ENCODE data around the gene NCLN. TPM values are rescaled to one million over a fixed set of nuclear protein-coding genes. Genes with fewer than 3 reads are reported as not detected.

The NCLN gene
- total RNA-seq, 1 donor from 2014 or later = 90.0 TPM

DNA sequence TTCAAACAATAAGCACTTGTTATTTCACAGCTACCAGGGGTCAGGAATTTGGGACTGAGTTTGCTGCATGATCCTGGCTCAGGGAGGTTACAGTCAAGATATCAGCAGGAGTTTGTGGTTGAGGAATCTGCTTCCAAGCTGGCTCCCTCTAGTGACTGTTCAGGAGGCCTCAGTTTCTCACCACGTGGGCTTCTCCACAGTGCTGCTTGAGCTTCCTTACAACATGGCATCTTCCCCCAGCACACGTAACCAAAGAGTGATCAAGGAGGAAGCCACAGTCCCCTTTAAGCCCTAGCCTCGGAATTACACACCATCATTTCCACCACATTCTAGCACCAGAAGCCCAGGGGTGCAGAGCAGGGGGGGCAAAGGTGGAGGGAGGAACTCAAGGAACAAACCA lies 67.5 kb downstream of the NCLN start:
- DNase-seq (ENCODE audit: extremely low read depth, low read depth, low spot score) = no peak

DNA sequence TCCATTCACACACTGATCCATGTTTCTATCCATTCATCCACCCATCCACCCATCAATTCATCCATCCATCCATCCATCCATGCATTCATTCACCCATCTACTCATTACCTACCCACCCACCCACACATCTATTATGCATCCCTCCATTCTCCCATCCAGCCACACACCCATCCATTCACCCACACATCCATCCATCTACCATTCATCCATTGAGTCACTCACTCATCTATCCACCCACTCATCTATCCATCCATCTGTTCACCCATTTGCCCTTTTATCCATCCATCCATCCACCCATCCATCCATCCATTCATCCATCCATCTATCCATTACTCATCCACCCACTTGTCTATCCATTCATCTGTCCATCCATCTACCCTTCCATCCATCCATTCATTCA lies 68.8 kb downstream of the NCLN start:
- no peak for DNase-seq (ENCODE audit: extremely low read depth, low read depth, low spot score)

DNA sequence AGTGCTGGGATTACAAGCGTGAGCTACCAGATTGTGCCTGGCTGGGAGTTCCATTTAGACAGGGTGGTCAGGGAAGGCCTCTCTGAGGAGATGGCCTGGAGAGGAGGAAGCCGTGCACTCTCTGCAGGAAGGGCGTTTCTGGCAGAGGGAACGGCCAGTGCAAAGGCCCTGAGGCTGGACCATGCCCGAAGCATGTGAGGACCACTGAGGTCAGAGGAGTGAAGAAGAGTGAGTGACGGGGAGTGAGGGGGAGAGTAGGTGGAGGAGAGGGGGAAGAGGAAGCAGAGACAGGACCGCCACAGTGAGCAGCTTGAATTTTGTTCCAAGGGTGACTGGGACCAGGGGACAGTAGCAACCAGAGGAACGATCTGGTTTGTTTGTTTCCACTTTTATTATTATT lies 71.3 kb downstream of the NCLN start:
- no peak for DNase-seq (ENCODE audit: extremely low read depth, low read depth, low spot score)

Other genes with a start within 250 kb of the NCLN start
- 2.7 and 3.4 TPM in 2 replicates for gene ZNF77, start 241.0 kb upstream of the NCLN start, total RNA-seq
- gene TLE6, start 208.4 kb upstream of the NCLN start, total RNA-seq = 0.58 and 0.88 TPM in 2 replicates
- gene TLE2, start 156.7 kb upstream of the NCLN start, total RNA-seq = 20.8 and 32.8 TPM in 2 replicates
- gene TLE5, start 123.4 kb upstream of the NCLN start, total RNA-seq = 343 and 401 TPM in 2 replicates
- gene GNA11, start 91.6 kb upstream of the NCLN start, total RNA-seq = 77.3 and 105 TPM in 2 replicates
- 0.06 and 0.53 TPM in 2 replicates for gene GNA15, start 49.9 kb upstream of the NCLN start, total RNA-seq
- gene S1PR4, start 7.2 kb upstream of the NCLN start, total RNA-seq = 2.1 TPM in 1 of 2 replicates, not detected in the other
- 0.41 TPM in 1 of 2 replicates, not detected in the other for gene CELF5, start 38.7 kb downstream of the NCLN start, total RNA-seq
- gene NFIC, start 180.7 kb downstream of the NCLN start, total RNA-seq = 36.3 and 48.8 TPM in 2 replicates